SK-N-DZ (cell line): ENCODE results near the gene ADORA3.

Experiments
- DNase-seq: peaks from one replicate; pipeline ENCODE4 v3.0.0-alpha.2; 2015; ENCODE audit warnings: low spot score

Gene ADORA3

DNA sequence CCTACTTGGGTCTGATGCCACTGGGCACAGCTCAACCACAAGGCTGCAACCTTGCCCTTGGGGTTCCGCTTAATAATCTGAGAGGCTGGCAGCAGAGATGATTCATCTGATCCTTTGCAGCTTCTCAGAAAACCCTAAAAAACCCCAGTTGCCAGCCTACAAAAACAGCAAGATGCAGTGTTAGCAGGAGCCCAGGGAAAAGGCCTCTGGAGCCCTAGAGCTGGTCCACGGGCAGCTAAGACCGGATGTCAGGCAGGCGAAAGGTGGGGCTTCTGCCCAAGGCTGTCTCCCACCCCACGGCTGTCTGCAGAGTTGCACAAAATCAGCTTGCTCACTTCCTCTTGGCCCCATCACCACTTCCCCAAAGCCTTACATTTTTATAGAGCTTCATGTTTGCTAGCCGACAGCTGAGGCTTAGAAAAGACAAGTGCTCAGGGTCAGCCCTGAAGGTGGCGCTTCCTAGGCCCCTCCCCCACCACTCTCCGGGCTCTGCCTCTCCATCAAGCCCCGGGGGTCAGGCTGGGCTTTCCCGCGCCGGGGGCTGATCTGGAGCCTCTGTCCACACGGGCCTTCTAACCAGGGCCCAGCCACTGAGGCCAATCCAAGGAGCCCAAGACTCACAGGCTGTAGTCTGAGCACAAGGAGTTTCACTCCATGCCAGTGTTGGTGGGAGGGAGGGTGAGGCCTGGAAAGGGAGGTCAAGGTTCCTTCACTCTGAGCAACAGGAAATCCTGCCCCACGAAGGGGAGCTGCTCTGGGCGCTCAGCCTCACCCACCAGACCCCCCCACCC is 4.2 kb upstream of the ADORA3 start:
- DNase-seq, result peak; percentile 74

DNA sequence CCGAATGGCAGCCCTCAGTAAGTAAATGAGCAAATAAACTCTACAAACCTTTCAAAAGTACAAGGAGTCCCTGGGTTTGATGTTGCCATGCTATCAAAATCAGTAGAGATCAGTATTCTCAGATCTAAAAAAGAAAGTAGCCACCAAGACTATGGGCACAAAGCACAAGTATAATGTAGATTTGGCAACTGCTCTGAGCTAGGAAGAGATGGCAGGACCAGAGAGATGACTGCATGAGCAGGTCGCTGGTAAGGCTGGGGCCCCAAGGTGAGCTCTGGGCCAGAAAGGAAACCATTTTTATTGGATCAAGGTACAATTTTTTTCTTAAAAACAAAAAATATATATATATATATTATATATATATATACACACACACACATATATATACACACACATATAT is 3.1 kb upstream of the ADORA3 start:
- no peak for DNase-seq

DNA sequence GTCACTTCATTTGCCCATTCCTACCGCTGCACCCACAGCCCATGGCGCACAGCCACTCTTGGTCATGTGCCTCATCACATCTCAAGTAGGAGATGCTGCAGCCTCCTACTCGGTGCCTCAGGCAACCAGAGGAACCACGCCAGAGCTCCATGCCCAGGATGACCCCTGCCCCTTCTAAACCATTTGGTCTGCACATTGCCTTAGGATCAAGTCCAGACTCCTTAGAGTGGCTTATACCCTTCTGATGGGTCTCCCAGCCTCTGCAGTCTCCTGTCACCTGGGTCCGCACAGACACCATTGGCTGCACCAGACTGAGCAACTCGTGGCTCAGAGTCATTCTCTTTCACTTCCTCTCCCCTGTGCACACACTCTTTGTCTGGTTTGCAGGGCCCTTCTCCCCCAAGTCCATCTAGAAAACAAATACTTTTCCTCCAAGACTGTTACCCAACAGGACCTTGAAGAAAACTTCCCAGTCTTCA is 2.2 kb upstream of the ADORA3 start:
- no peak for DNase-seq

DNA sequence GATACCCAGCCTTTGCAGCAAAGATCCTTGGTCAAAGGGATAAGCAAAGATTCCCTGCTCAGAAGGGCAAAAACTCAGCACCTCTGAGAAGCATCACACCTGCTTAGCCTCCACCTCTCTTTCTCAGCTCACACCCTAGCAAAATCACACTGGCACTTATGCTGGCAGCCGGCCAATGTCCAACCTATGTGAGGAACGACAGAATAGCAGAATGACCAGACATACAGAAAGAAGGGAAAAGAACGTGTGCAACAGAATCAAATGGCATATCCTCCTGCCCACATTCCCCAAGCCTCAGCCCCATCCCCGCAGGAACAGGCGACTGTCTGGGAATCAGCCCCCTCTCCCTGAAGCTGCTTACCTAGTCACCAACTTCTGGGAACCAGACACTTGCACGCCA is 664 bp upstream of the ADORA3 start:
- DNase-seq, result no peak

DNA sequence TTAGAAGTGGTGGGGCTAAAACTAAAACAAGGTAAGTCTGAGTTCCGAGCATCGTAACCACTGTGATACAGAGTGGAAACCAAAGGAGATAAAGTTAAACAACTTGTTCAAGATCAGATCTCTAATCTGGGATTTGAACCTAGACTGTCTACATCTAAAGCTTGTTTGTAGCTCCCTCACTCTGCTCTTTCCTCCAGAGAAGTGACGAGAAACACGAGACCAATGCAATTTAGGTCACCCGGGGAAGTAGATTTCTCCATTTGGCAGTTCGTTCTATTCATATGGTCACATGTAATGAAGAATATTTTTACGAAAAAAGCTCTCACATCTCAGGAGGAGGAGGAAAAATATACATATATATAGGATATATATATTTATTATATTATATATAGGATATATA is 1.8 kb downstream of the ADORA3 start:
- DNase-seq, result no peak

DNA sequence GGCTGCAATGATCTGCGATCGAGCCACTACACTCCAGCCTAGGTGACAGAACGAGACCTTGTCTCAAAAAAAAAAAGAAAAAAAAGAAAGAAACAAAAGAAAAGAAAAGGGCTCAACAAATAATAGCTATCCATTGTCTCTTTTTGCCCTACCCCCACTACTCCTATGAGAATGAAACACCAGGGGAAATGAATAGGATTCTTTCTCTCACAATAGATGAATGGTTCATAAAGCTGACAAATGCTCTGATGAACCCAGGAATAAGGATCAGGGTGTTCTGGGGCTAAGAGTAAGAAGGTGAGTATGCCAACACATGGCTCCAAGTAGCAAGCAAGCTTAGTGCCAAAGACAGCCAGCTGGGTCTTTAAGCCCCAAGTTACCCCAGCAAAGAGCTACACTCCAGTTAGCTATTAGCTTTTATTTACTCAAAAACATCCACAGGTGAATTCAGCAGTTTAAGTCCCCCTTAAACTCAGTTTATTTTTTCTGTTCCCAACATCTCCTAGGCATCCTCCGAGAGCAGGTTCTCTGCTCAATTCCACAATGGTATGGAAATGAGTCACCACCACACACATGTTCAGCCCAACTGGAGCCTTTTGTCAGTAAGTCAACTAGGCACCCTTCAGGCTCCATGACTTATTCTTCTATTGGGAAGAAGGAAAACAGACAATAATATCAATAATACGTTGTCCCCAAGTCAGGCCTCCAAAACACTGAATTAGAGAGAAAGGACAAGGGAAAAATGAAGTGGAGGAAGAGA is 4.2 kb downstream of the ADORA3 start:
- DNase-seq, result no peak

DNA sequence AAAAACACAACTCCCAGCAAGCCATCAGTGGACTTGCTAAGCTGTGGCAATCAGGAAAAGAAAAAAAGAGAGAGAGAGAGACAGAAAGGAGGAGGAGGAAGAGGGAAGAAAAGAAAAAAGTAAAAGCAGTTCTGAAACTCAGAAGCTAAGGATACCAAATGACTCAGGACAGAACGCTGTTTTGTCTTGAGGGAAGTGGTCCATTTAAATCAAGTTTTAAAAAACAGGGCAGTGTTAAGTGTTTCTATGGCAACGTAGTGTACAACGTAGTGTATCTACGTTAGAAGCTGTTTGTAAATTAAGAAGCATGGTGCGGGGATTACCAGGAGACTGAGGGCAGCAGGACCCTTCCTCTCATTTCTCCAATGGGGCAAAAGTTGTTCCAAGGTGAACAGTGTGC is 5.8 kb downstream of the ADORA3 start:
- no peak for DNase-seq

DNA sequence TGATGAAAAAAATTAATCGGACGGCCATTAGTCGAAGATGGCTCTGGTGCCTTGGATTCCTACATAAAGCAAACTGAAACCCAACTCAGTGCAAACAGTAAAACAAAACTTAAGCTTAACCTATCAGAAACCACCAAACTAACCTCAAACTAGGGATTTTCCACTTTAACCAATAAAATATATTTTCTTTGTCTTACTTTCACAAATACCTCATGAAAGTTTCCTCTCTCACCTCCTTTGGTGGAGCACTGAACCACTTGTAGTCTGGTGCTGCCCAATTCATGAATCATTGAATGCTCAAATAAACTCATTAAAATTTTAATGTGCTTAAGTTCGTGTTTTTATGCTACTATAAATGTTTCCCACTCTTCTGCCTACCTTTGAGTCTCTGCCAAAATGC is 7.0 kb downstream of the ADORA3 start:
- DNase-seq, result no peak

DNA sequence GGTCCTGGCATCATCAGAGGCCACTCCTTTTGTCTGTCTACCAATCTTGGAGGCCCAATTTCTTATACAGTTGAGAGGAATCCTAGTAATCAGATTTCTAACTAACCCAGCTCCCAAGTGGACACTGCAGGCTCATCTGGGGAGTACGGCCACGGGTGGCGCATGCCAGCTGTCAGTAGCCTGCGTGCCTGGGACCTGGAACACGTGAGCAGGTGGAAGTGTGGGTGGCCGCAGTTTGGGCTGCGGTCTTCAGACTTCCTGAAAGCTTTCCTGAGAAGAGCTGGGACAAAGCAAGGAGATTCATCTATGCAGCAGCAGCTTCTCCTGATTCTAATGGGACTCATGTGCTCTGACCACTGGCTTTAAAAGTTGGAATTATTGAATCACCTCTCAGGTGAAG is 12.4 kb downstream of the ADORA3 start:
- no peak for DNase-seq

DNA sequence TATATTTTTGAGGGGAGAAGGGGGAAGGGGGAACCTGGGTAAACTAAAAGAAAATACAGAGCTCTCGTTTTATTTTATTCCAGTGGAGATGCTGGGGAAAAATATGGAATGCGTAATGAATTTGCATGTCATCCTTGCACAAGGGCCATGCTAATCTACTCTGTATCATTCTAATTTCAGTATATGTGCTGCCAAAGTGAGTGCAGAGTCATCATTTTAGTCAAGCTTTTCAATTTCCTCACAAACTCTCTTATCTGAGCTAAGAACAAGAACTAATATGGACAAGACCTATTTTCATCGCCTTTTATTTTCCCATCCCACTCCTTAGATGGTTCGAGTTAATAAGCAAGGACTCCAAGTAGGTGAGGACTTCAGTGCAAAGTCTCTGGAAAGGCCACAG is 13.2 kb downstream of the ADORA3 start:
- DNase-seq, result no peak

DNA sequence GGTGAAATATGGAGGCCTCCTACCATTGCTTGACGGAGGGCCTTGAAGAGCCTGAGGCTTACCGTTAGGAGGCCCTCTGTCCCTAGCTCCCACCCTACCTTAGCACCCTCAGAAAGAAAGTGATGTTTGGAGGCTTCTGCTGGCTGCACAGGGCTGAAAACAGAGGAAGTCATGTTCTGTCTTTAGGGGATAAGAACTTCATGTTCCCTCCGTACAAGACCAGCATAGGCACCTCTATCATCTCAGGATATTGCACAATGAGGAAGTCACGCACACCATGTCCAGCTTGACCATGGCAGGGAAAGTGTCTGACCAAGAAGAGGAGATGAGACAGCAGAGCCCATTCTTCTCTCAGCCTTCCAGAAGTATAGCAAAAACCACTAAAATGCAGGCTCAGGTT is 13.8 kb downstream of the ADORA3 start:
- DNase-seq, result no peak

DNA sequence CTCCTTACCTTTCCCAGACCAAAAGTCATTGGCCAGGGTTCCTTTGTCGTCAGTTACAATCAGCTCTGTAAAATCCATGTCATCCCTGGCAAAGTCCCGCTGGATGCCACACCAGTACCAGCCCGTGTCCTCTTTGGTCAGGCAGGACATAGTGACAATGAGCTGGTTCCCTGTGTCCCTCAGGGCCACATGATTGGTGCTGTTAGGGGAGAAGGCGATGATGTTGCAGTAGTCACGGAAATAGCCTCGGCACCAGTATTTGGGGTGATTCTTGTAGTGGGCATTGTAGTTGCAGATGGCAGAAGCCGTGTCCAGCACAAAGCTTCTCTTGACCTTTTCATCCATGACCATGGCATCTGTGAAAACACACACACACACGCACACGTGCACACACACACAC is 14.8 kb downstream of the ADORA3 start:
- DNase-seq, result no peak

DNA sequence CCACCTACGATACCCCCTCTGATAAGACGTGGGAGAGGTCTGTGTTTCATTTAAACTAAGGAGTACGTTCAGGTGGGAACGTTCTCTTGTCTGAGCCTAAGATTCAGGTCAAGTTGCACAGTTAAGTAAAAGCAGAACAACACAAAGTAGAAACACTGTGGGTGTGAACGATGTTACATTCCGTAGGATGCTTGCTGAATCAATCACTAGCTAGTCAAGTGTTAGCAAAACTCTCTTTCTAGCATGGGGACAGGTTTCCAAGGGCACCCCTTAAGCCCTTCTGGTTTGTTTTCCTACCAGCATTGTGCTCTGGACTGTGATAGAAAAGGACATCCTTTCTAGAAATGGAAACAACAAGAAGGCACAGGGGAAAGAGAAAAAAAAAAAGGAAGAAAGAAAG is 16.3 kb downstream of the ADORA3 start:
- no peak for DNase-seq

DNA sequence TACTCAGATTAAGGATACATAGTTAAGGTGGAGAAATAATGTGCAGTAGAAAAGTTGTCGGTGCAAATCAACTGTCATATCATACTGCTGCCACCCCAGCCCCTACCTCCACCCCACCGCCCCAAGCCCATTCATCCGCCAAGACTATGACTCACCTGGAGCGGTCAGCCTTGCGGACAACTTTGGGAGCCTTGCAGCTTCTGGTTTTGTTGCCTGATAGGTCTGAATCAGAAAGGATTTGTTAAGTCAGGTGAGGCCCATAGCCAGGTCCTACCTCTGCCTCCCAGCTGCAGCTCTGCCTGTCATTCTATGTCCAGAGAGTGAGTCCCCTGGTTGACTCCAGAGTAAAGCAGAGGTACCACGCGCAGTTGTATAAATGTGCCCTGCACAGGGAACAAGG is 17.0 kb downstream of the ADORA3 start:
- DNase-seq, result no peak

DNA sequence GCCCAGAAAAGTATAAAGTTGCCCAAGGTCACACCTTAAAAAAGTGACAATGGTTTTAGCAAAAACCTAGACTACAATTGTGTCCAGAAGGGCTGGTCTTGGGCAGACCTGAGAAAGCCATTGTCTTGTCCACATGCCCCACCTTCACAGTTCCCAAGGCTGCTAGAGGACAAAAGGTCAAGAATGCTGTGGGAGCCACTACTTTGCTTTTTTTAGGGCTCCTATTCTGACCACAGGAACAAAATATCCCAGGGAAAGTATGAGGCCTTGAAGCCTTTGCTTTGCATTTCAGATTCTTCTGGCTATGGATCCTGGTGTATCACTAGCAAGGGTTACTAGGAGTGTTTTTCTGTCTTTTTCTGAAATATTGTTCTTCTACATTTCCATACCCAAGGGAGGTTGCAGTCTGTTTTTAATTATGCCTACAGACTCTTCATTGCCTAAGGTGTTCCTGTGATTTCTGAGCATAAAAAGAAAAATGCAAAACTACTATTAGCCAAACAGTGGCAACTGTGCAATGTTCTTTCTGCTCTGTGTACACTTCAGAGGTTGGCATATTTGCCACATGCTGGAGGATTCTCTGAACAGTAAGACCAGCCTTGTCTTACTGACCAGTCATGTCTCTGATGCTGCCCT is 18.9 kb downstream of the ADORA3 start:
- no peak for DNase-seq

DNA sequence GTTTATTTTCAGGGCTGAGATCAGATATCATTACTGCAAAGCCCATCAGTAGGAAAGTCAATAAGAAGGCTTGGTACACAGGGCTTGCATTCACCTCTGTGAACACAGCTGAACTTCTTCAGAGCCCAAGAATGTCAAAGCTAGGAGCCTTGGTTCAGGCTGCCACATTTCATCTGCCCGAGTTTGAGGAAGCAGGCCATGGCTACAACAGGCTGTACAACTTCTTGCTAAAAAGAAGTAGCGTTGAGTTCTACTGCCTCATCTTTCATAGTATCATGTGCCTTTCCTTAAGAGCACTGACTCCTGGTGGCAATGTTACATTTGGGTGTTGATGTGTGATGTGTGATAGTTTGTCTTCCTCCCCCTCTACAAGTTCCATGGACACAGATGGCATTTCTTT is 19.6 kb downstream of the ADORA3 start:
- no peak for DNase-seq

DNA sequence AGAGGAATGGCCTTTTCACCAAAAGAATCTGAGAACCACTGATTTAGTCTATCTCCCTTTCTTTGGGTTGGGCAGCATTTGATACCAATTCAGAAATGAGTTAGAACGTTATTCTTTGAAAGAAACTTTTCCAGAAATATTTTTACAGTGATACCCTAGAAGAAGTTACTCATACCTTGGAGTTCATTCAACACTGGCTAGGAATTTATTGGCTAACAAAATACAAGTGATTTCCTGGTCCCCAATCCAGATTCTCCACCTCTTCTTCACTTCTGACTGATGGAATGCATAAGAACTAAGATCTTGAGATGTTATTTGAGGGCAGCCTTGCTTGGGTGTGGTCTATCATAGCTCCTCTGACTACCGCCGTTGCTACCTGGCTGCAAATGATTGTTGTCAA is 20.3 kb downstream of the ADORA3 start:
- no peak for DNase-seq

DNA sequence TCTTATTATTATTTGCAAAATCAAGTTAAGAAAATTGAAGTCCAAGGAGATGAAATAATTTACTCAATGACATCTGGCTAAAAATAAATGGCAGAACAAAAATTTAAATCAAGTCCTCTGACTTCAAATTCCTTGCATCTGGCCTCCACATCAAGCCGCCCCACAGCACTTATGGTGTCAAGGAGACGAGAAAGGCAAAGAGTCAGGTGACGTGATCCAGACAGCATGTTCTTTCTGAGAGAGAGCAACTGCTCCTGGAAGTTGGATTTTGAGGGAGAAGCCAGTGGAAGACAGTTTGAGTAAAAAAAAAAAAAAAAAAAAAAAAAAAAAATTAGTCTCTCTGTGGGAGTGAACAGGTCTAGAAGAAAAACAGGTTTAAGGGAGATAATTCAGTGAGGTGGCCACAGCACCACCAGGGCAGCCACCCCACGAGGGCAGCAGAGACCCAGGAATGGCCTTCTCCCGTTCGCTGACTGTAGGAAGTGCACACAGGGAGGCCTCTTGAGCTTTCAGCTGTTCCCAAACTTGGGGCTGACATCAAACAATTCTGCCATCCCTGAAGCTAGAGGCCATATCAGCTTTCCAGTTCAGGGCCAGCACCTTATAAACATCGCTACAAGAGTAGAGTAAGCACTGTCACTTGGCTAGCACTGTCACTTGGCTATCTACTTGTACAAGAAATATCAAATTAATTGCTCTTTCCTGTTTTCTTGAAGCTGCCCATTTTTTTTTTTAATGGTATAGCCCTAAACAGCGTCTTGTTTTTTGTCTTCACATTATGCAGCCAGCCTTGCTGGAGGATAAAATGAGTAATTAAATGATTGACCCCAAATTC is 21.8 kb downstream of the ADORA3 start:
- peak; percentile 67 for DNase-seq

DNA sequence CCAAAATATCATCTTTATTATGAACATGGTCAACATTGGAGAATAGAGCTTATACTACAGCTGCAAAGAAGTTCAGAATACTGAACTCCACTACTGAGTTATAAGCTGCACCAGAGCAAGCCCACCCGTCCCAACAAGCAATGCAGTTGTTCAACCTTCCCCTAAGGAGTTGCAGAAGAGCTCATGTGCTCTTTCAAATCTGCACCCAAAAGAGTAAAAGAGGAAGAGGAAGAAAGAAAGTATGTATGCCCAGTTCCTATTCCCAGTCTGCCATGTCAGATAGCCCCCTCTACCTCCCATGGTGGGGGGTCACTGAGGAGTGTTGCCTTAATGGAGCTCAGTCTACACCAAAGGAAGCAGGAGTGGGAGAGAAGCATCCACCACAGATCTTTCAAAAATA is 22.8 kb downstream of the ADORA3 start:
- DNase-seq, result no peak

DNA sequence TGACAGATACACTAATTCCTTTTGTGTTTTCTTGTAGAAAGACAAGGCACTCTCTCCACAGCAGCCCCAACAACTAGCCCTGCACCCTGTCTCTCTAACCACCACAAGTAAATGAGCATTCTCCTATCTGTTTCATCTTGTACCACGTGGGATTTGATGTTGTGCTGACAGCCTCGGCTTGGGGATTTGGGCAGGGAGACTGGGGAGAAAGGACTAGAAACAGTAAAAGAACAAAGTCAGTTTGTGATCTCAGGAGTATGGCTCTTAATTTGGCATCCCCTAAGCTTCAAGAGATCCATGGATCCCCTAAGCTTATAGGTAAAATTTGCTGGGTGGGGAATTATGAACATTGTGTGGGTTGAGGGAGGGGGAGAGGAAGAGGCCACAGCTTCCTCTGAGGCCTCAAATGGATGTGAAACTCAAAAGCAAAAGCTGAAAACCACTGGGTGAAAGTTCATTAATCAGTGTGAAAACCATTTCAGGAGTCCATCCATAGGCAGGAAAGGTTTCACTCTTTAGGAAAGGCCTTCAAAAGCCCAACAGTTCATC is 26.6 kb downstream of the ADORA3 start:
- peak; percentile 69 for DNase-seq

DNA sequence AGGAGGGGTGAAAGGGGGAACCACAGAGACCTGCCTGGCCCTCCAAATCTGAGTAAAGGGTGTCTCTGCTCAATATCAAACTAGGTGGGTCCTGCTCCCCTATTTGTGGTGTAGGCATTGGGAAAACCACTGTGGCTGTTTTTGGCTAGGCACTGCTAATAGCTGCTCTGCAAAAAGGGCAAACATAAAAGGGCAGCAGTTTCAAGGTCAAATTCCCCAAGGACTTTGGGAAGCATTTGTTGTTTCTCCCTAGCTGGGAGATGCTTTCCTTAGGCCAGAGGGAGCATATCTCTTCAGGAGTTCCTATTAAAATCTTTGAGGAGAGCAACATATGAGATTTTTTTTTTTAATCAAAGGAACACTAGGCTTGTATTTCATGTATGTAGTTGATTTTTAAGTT is 27.2 kb downstream of the ADORA3 start:
- no peak for DNase-seq
